OCI-LY7 (cell line): Measurements from ENCODE around the gene PALD1. TPM values are rescaled to one million over a fixed set of nuclear protein-coding genes. Genes with fewer than 3 reads are reported as not detected.

Experiments
- BruUV-seq: library from RNA; stranded (reverse); fragments of 400-500 nt; replicated peaks from 2 replicates; lab custom pipeline; 2021; lab: Mats Ljungman, UMichigan
- CTCF ChIA-PET: fragments of 300-600 bp; sonication (Branson Sonifier 250); formaldehyde crosslinking; loops from one replicate; lab custom pipeline; 2022; ENCODE audit warnings: antibody characterized with exemption; ENCODE audit not compliant: unreplicated experiment; lab: Charles Lee
- POLR2A ChIA-PET: fragments of 300-600 bp; sonication (Branson Sonifier 250); formaldehyde crosslinking; loops from one replicate; lab custom pipeline; 2022; ENCODE audit warnings: antibody characterized with exemption; lab: Charles Lee
- DNase-seq: peaks from one replicate; pipeline ENCODE4 v3.0.0-alpha.2; 2015; ENCODE audit warnings: low spot score
- H2AFZ ChIP-seq: fragments of 200-600 bp; sonication (generic), shearing (Covaris generic); 2 replicates; pipeline ENCODE4 v1.6.1; 2014; ENCODE audit warnings: mild to moderate bottlenecking, antibody characterized with exemption, low read length, moderate library complexity
- H3K27ac ChIP-seq: fragments of 200-600 bp; sonication (generic); 2 replicates; pipeline ENCODE4 v1.5.1; 2014; ENCODE audit warnings: mixed run types, low read depth, mild to moderate bottlenecking, moderate library complexity, low read length, inconsistent platforms; ENCODE audit not compliant: poor library complexity, severe bottlenecking
- H3K36me3 ChIP-seq: fragments of 200-600 bp; sonication (generic); 2 replicates; pipeline ENCODE4 v1.6.1; 2014; ENCODE audit warnings: mild to moderate bottlenecking, antibody characterized with exemption, low read length, moderate library complexity, mixed read lengths; ENCODE audit not compliant: insufficient read depth
- H3K4me1 ChIP-seq: fragments of 200-600 bp; sonication (generic); 2 replicates; pipeline ENCODE4 v1.5.1; 2014; ENCODE audit warnings: mild to moderate bottlenecking, low read length; ENCODE audit not compliant: insufficient read depth, poor library complexity, severe bottlenecking
- H3K4me2 ChIP-seq: fragments of 200-600 bp; sonication (generic); 2 replicates; pipeline ENCODE4 v1.6.1; 2014; ENCODE audit warnings: mild to moderate bottlenecking, low read length
- H3K4me3 ChIP-seq: fragments of 200-600 bp; sonication (generic); 2 replicates; pipeline ENCODE4 v1.5.1; 2014; ENCODE audit warnings: mild to moderate bottlenecking, low read depth, low read length; ENCODE audit not compliant: poor library complexity, severe bottlenecking
- H3K79me2 ChIP-seq: fragments of 200-600 bp; sonication (generic); 2 replicates; pipeline ENCODE4 v1.6.1; 2016; ENCODE audit warnings: low read depth, mild to moderate bottlenecking, low read length, moderate library complexity, mixed read lengths; ENCODE audit not compliant: insufficient read depth
- H3K9me2 ChIP-seq: fragments of 200-600 bp; sonication (generic); 2 replicates; pipeline ENCODE4 v1.6.1; 2016; ENCODE audit warnings: mild to moderate bottlenecking, low read length, mixed read lengths; ENCODE audit not compliant: insufficient read depth
- H3K9me3 ChIP-seq: fragments of 200-600 bp; sonication (generic); 2 replicates; pipeline ENCODE4 v1.6.1; 2014; ENCODE audit warnings: mild to moderate bottlenecking, mixed run types, low read length, mixed read lengths
- H4K20me1 ChIP-seq: fragments of 200-600 bp; sonication (generic); 2 replicates; pipeline ENCODE4 v1.6.1; 2014; ENCODE audit warnings: mild to moderate bottlenecking, antibody characterized with exemption, low read length, moderate library complexity, mixed read lengths; ENCODE audit not compliant: insufficient read depth
- EZH2phosphoT487 ChIP-seq: fragments of 200-600 bp; sonication (generic); IDR thresholded peaks from 2 replicates; pipeline ENCODE4 v1.6.1; 2018; ENCODE audit warnings: low read depth, borderline replicate concordance, mild to moderate bottlenecking, mixed run types, antibody characterized with exemption, low read length, moderate library complexity, mixed read lengths
- intact Hi-C: fragments of 100-400 bp; cut with micrococcal nuclease; formaldehyde crosslinking; loops from one replicate; pipeline ENCODE4 v1.10.0; 2022; ENCODE audit not compliant: unreplicated experiment
- total RNA-seq, 2 experiments: library from RNA; depleted of rRNA in 1 of 2; stranded (reverse); fragments of >200 nt in 1 of 2; shearing (Covaris generic) in 1 of 2; gene quantifications; 2 replicates each; pipeline ENCODE4 v1.2.3, GENCODE V29; 2014 to 2022
- TF ChIP-seq, protein P1 (sequence below): fragments of 200-600 bp; sonication (generic); conservative IDR thresholded peaks from 2 replicates; pipeline ENCODE4 v1.5.1; 2014; ENCODE audit warnings: mild to moderate bottlenecking, antibody characterized with exemption, low read length, moderate library complexity, mixed read lengths

PALD1 gene
- total RNA-seq, 2 experiments from 2014 or later: 52.7 to 66.7 TPM

DNA sequence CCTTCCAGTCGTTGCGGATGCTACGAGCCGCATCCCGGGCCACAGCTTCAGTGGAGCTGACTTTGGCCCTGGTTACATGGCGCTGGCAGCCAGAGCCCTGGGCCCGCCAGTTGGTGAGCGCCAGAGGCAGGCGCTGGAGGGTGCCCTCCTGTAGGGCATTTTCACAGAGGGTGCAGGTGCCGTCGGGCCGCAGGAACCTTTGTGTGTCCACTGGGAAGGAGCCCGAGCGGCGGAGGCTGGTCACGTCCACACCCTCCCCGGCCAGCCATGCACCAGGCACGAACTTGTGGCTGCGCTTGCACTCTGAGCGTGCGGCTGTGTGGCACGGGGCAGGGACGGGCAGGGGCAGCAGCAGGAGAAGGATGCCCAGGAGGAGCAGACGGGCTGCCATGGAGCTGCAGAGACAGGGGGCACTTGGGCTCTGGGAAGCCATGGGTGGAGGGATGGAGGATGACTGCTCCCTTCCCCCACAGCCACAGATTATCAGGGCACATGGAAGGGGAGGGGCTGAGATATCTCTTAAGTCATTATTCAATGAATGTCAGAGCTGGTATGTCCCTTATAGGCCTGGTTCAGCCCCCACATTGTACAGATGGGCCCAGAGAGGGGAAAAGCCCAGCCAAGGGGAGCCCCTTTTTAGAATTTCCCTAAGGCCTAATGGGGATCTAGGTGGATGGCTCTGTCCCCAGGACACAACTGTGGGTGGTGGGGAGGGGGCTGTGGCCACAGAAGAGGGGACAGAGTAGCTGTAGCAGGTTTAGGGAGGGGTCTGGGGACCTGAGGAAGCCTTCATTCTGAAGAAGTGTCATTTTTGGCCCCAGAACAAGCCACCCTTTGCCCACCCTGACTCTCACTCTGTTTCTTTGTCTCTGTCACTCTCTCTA, 122.2 kb downstream of the PALD1 start:
- no TSS peak for BruUV-seq
- Histone ChIP-seq H4K20me1 (no peaks in the 10 kb centered on the region), H3K4me2 (no peak overlapping the region), H2AFZ (no peak overlapping the region), H3K4me1 (peaks cover 12% of the 10 kb centered on the region), H3K4me3 (no peak overlapping the region), H3K36me3 (no peaks in the 10 kb centered on the region), H3K9me3 (no peaks in the 10 kb centered on the region), H3K9me2 (no peaks in the 10 kb centered on the region), H3K79me2 (no peaks in the 10 kb centered on the region), H3K27ac (no peak overlapping the region)
- CTCF ChIA-PET: no interaction called here
- no peak for TF ChIP-seq EZH2phosphoT487
- DNase-seq: no peak
- intact Hi-C loops: no loop called here
- POLR2A ChIA-PET: no interaction called here

- no peak overlapping the region for H3K27ac ChIP-seq
- no peaks in the 10 kb centered on the region for H4K20me1 ChIP-seq
- H3K9me2 ChIP-seq: no peaks in the 10 kb centered on the region
- H3K4me1 ChIP-seq: peaks cover 12% of the 10 kb centered on the region
- peak overlapping the region; percentile 64; the same call in 1 of the 2 replicates for H3K4me2 ChIP-seq
- no peaks in the 10 kb centered on the region for H3K9me3 ChIP-seq
- CTCF ChIA-PET: interaction anchor here (0.6 to 1.1 kb wide), 2 partner anchors 13 to 717 kb away, joined by 3 to 4 read pairs; no protein-coding TSS in a partner anchor
- no peak for DNase-seq
- intact Hi-C loops: no loop called here
- H3K79me2 ChIP-seq: no peaks in the 10 kb centered on the region
- POLR2A ChIA-PET: interaction anchor here (0.8 to 0.9 kb wide), 2 partner anchors 17 to 40 kb away, joined by 4 to 5 read pairs; no protein-coding TSS in a partner anchor
- peak overlapping the region; percentile 39 for H3K4me3 ChIP-seq
- TF ChIP-seq EZH2phosphoT487: no peak
- TF ChIP-seq, protein P1, sequence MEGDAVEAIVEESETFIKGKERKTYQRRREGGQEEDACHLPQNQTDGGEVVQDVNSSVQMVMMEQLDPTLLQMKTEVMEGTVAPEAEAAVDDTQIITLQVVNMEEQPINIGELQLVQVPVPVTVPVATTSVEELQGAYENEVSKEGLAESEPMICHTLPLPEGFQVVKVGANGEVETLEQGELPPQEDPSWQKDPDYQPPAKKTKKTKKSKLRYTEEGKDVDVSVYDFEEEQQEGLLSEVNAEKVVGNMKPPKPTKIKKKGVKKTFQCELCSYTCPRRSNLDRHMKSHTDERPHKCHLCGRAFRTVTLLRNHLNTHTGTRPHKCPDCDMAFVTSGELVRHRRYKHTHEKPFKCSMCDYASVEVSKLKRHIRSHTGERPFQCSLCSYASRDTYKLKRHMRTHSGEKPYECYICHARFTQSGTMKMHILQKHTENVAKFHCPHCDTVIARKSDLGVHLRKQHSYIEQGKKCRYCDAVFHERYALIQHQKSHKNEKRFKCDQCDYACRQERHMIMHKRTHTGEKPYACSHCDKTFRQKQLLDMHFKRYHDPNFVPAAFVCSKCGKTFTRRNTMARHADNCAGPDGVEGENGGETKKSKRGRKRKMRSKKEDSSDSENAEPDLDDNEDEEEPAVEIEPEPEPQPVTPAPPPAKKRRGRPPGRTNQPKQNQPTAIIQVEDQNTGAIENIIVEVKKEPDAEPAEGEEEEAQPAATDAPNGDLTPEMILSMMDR: no peak
- H2AFZ ChIP-seq: peak overlapping the region; percentile 58; the same call in 1 of the 2 replicates
- H3K36me3 ChIP-seq: no peaks in the 10 kb centered on the region
- no TSS peak for BruUV-seq
Measured at GRCh38 chr10:70601746-70602145, 123.2 kb downstream of the PALD1 start.

GRCh38 chr10:70602665-70603448, 124.3 kb downstream of the PALD1 start, which contains the start of gene PRF1:
Gene PRF1 (minus strand): TSS chr10:70602741. CDS start chr10:70600902, 1,839 bp downstream.
- BruUV-seq: no TSS peak
- peak within 1 kb of the TSS; percentile 64; the same call in 1 of the 2 replicates for H3K4me2 ChIP-seq
- ChIA-PET CTCF (interaction anchor here (1.1 kb wide), 1 partner anchor 14 kb away, joined by 3 read pairs; no protein-coding TSS in a partner anchor), POLR2A (no interaction called here)
- H3K4me1 ChIP-seq: peaks cover 12% of the 10 kb centered on the region
- peak within 1 kb of the TSS; percentile 58; the same call in 1 of the 2 replicates for H2AFZ ChIP-seq
- H4K20me1 ChIP-seq: no peaks in the 10 kb centered on the region
- H3K4me3 ChIP-seq: peak within 1 kb of the TSS; percentile 39
- H3K9me3 ChIP-seq: no peaks in the 10 kb centered on the region
- no peak for TF ChIP-seq EZH2phosphoT487
- TF ChIP-seq, protein P1: no peak
- no peaks in the 10 kb centered on the region for H3K36me3 ChIP-seq
- no peaks in the 10 kb centered on the region for H3K79me2 ChIP-seq
- H3K9me2 ChIP-seq: no peaks in the 10 kb centered on the region
- intact Hi-C loops: no loop called here
- DNase-seq: peak; percentile 59
- no peak within 1 kb of the TSS for H3K27ac ChIP-seq
